H1 (cell line): Measurements from ENCODE around the gene SCGB2B2. TPM values are rescaled to one million over a fixed set of nuclear protein-coding genes. Genes with fewer than 3 reads are reported as not detected.

Source experiments
- CTCF ChIA-PET: fragments of 300-600 bp; sonication (Branson Sonifier 250); formaldehyde crosslinking; loops from one replicate; lab custom pipeline; 2021; ENCODE audit not compliant: partially characterized antibody; lab: Charles Lee
- POLR2A ChIA-PET: fragments of 300-600 bp; sonication (Branson Sonifier 250); formaldehyde crosslinking; loops from one replicate; lab custom pipeline; 2021; ENCODE audit warnings: inconsistent platforms; ENCODE audit not compliant: partially characterized antibody; lab: Charles Lee
- DNase-seq, 2 experiments: peaks; one replicate each; pipeline versions ENCODE4 v3.0.0 to v3.0.0-alpha.2; 2010 to 2022; ENCODE audit warnings: low spot score in 2 of 2, low read depth in 1 of 2, mixed read lengths in 1 of 2
- FAIRE-seq: peaks from 2 replicates; lab custom pipeline; 2011; peaks lifted over from hg19 to GRCh38; lab: Jason Lieb, UNC
- H2AFZ ChIP-seq: 2 replicates; pipeline ENCODE4 v1.8.1; 2012; ENCODE audit warnings: low read length, inconsistent platforms
- H2AK5ac ChIP-seq: 2 replicates; pipeline ENCODE4 v1.6.1; 2013; ENCODE audit warnings: low read depth, low read length
- H2BK120ac ChIP-seq: replicated peaks from 2 replicates; pipeline ENCODE3; 2013; ENCODE audit warnings: low read depth, low read length, inconsistent platforms
- H2BK12ac ChIP-seq: 2 replicates; pipeline ENCODE4 v1.6.1; 2013; ENCODE audit warnings: low read depth, low read length
- H2BK15ac ChIP-seq: 2 replicates; pipeline ENCODE4 v1.6.1; 2013; ENCODE audit warnings: low read length
- H2BK20ac ChIP-seq: 2 replicates; pipeline ENCODE4 v1.6.1; 2013; ENCODE audit warnings: low read length
- H2BK5ac ChIP-seq: 2 replicates; pipeline ENCODE4 v1.6.1; 2013; ENCODE audit warnings: low read depth, low read length
- H3K14ac ChIP-seq: 2 replicates; pipeline ENCODE4 v1.6.1; 2013; ENCODE audit warnings: inconsistent platforms; ENCODE audit not compliant: insufficient read length
- H3K18ac ChIP-seq: 2 replicates; pipeline ENCODE4 v1.6.1; 2013; ENCODE audit warnings: low read length; ENCODE audit errors: extremely low read depth
- H3K23ac ChIP-seq: 2 replicates; pipeline ENCODE4 v1.6.1; 2013; ENCODE audit warnings: inconsistent platforms; ENCODE audit not compliant: insufficient read length
- H3K23me2 ChIP-seq: 2 replicates; pipeline ENCODE4 v1.6.1; 2013; ENCODE audit warnings: low read depth, low read length
- H3K27ac ChIP-seq: 2 replicates; pipeline ENCODE4 v1.6.1; 2011; ENCODE audit warnings: low read depth, low read length, inconsistent platforms
- H3K27me3 ChIP-seq, 4 experiments: replicated peaks in 1 of 4; 1 replicate in 1 of 4; 2 replicates in 3 of 4; pipeline versions ENCODE4 v1.6.1 to v1.8.1; 2011 to 2013; ENCODE audit warnings: low read length in 3 of 4, mild to moderate bottlenecking in 3 of 4, inconsistent platforms in 2 of 4, mixed read lengths in 2 of 4, moderate library complexity in 1 of 4; ENCODE audit not compliant: control insufficient read depth in 3 of 4, insufficient read depth in 3 of 4; ENCODE audit errors: extremely low read depth in 1 of 4
- H3K36me3 ChIP-seq, 4 experiments: 2 replicates each; pipeline versions ENCODE4 v1.6.1 to v1.8.1; 2011 to 2013; ENCODE audit warnings: mild to moderate bottlenecking in 4 of 4, low read length in 3 of 4, moderate library complexity in 2 of 4, control low read depth in 1 of 4, inconsistent platforms in 1 of 4; ENCODE audit not compliant: insufficient read depth in 4 of 4, control insufficient read depth in 2 of 4
- H3K4ac ChIP-seq: replicated peaks from 2 replicates; pipeline ENCODE3; 2013; ENCODE audit warnings: low read length, low read depth, mixed read lengths, inconsistent platforms; ENCODE audit not compliant: insufficient read length
- H3K4me1 ChIP-seq, 4 experiments: replicated peaks in 1 of 4; 1 replicate in 1 of 4; 2 replicates in 3 of 4; pipeline versions ENCODE4 v1.6.1 to v1.8.1; 2011 to 2013; ENCODE audit warnings: low read length in 3 of 4, inconsistent platforms in 2 of 4, mixed read lengths in 1 of 4; ENCODE audit not compliant: insufficient read depth in 4 of 4, control insufficient read depth in 3 of 4
- H3K4me2 ChIP-seq, 2 experiments: 2 replicates each; pipeline versions ENCODE4 v1.6.1 to v1.8.1; 2011 to 2013; ENCODE audit warnings: low read depth in 2 of 2, low read length in 2 of 2, control low read depth in 1 of 2, inconsistent platforms in 1 of 2, mild to moderate bottlenecking in 1 of 2; ENCODE audit not compliant: insufficient read depth in 1 of 2
- H3K4me3 ChIP-seq, 4 experiments: fragments of 200-600, 300-600 bp in 1 of 4; sonication (generic), shearing (Covaris generic), sonication (Bioruptor Twin) in 1 of 4; 2 replicates each; pipeline versions ENCODE4 v1.5.1 to v1.8.1; 2011 to 2016; ENCODE audit warnings: low read length in 4 of 4, low read depth in 3 of 4, control low read depth in 2 of 4, inconsistent platforms in 2 of 4, mild to moderate bottlenecking in 2 of 4, mixed read lengths in 1 of 4, moderate library complexity in 1 of 4; ENCODE audit not compliant: insufficient read depth in 2 of 4; ENCODE audit errors: extremely low read depth in 1 of 4
- H3K56ac ChIP-seq: replicated peaks from 2 replicates; pipeline ENCODE3; 2013; ENCODE audit warnings: low read depth, mild to moderate bottlenecking, mixed read lengths, low read length, inconsistent platforms; ENCODE audit not compliant: insufficient read length
- H3K79me1 ChIP-seq: 2 replicates; pipeline ENCODE4 v1.6.1; 2013; ENCODE audit warnings: low read depth, low read length, control low read depth
- H3K79me2 ChIP-seq, 2 experiments: 2 replicates each; pipeline versions ENCODE4 v1.6.1 to v1.8.1; 2012 to 2013; ENCODE audit warnings: low read length in 2 of 2, mild to moderate bottlenecking in 2 of 2, inconsistent platforms in 1 of 2; ENCODE audit not compliant: insufficient read depth in 2 of 2, control insufficient read depth in 1 of 2
- H3K9ac ChIP-seq, 4 experiments: replicated peaks in 1 of 4; 1 replicate in 1 of 4; 2 replicates in 3 of 4; pipeline versions ENCODE4 v1.6.1 to v1.8.1; 2011 to 2013; ENCODE audit warnings: low read depth in 3 of 4, low read length in 3 of 4, control low read depth in 2 of 4, mild to moderate bottlenecking in 2 of 4, moderate library complexity in 2 of 4, inconsistent platforms in 1 of 4; ENCODE audit errors: extremely low read depth in 1 of 4
- H3K9me3 ChIP-seq, 2 experiments: 2 replicates each; pipeline versions ENCODE4 v1.6.1 to v1.8.1; 2012 to 2013; ENCODE audit warnings: mild to moderate bottlenecking in 2 of 2, moderate library complexity in 2 of 2, control low read depth in 1 of 2, inconsistent platforms in 1 of 2, low read depth in 1 of 2, low read length in 1 of 2, mixed read lengths in 1 of 2; ENCODE audit not compliant: insufficient read depth in 2 of 2
- H4K20me1 ChIP-seq, 2 experiments: replicated peaks in 1 of 2; 2 replicates each; pipeline versions ENCODE3 to v1.8.1; 2011 to 2013; ENCODE audit warnings: inconsistent platforms in 2 of 2, low read length in 2 of 2, mild to moderate bottlenecking in 1 of 2; ENCODE audit not compliant: insufficient read depth in 2 of 2, control insufficient read depth in 1 of 2
- H4K5ac ChIP-seq: 2 replicates; pipeline ENCODE4 v1.6.1; 2013; ENCODE audit warnings: low read length, low read depth, mixed read lengths, inconsistent platforms; ENCODE audit not compliant: insufficient read length
- H4K8ac ChIP-seq: 2 replicates; pipeline ENCODE4 v1.8.0; 2013; ENCODE audit warnings: mild to moderate bottlenecking, moderate library complexity, low read length, inconsistent platforms; ENCODE audit not compliant: insufficient read depth; ENCODE audit errors: extremely low read depth
- H4K91ac ChIP-seq: replicated peaks from 2 replicates; pipeline ENCODE3; 2013; ENCODE audit warnings: low read length, mixed read lengths, inconsistent platforms; ENCODE audit not compliant: insufficient read length
- CBX5 ChIP-seq: fragments of 300-800, 300-1000 bp; sonication (generic); IDR thresholded peaks from 2 replicates; pipeline ENCODE4 v1.7.1; 2016; ENCODE audit warnings: antibody characterized with exemption, low read length, low read depth
- RXRA ChIP-seq: IDR thresholded peaks from 2 replicates; pipeline ENCODE4 v1.6.1; 2011; ENCODE audit warnings: low read depth, mild to moderate bottlenecking, low read length, moderate library complexity; ENCODE audit not compliant: insufficient read depth
- YY1 ChIP-seq: IDR thresholded peaks from 2 replicates; pipeline ENCODE4 v1.6.1; 2011; ENCODE audit warnings: low read depth, mild to moderate bottlenecking, low read length
- WGBS, 2 experiments: shearing (Covaris generic) in 1 of 2; methylation state at CpG; one replicate each; pipeline versions ENCODE4 v1.1.6 to v1.1.7; 2013 to 2015; ENCODE audit warnings: low lambda C conversion rate in 2 of 2, mixed read lengths in 2 of 2, inconsistent platforms in 1 of 2, low coverage in 1 of 2, missing lambda C conversion rate in 1 of 2; ENCODE audit not compliant: insufficient replicate concordance in 2 of 2, insufficient coverage in 1 of 2, insufficient read length in 1 of 2; ENCODE audit errors: extremely low coverage in 1 of 2, missing lambda C conversion rate in 1 of 2; 5-methylcytosine and 5-hydroxymethylcytosine counted together
- polyA plus RNA-seq, 7 experiments: library from polyadenylated mRNA; depleted of rRNA in 3 of 7; stranded (reverse) in 5 of 7; unstranded in 2 of 7; fragments of >200 nt in 5 of 7; fragments of 200-250 nt in 2 of 7; gene quantifications; 1 replicate in 5 of 7; 2 replicates in 1 of 7; 4 replicates in 1 of 7; pipeline versions ENCODE4 v1.2.1 to v1.2.3, GENCODE V29; 2011 to 2013; ENCODE audit warnings: missing spikeins in 2 of 7, mixed read lengths in 2 of 7
- total RNA-seq: library from RNA; stranded (reverse); fragmentation: NEBNext Ultra II Directional; extraction: Animal tissue kit (Norgen Biotek cat#: 25700); gene quantifications from 2 replicates; pipeline ENCODE4 v1.2.1, GENCODE V29; 2021

SCGB2B2 gene
- total and polyA plus RNA-seq, 2 of the 8 experiments (the other 6 are each of a cell fraction or from before 2014, with no cell fraction given), result 0.09 TPM; not detected in 1

DNA sequence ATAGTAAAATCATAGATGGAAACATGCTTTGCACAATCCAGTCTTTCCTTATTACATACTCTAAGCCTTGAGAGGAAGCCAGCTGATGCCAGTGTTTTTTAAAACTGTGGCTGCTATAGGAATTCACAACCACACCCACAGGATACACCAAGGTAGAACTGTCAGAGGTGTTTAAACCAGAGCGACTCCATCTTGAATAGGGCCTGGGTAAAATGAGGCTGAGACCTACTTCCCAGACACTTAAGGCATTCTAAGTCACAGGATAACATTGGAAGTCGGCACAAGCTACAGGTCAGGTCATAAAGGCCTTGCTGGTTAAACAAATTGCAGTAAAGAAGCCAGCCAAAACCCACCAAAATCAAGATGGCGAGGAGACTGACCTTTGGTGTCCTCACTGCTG, 1.7 kb downstream of the SCGB2B2 start:
- ChIA-PET CTCF (interaction anchor here (0.6 to 1.9 kb wide), 3 partner anchors 14 to 49 kb away, joined by 3 to 11 read pairs (median 3); no protein-coding TSS in a partner anchor), POLR2A (interaction anchor here (0.6 to 1.5 kb wide), 3 partner anchors 8 to 376 kb away, joined by 3 to 8 read pairs (median 4); no protein-coding TSS in a partner anchor)
- Histone ChIP-seq H2BK20ac (no peak overlapping the region), H4K20me1 (no peaks in the 10 kb centered on the region), H2AK5ac (no peak overlapping the region), H4K91ac (no peak overlapping the region), H3K23ac (no peak overlapping the region), H2BK15ac (no peak overlapping the region), H3K23me2 (no peaks in the 10 kb centered on the region), H3K27me3 (peaks cover 0 to 2% (median 0%) of the 10 kb centered on the region in 4 experiments; a peak in 3 of 7 replicates), H3K27ac (no peak overlapping the region), H4K8ac (no peak overlapping the region), H3K4me2 (no peak overlapping the region), H2BK120ac (no peak overlapping the region), H2AFZ (no peak overlapping the region), H3K56ac (no peak overlapping the region), H3K9me3 (no peaks in the 10 kb centered on the region), H3K18ac (no peak overlapping the region), H4K5ac (no peak overlapping the region), H3K9ac (no peak overlapping the region), H3K79me2 (peaks cover 0 to 7% of the 10 kb centered on the region in 2 experiments; a peak in 1 of 4 replicates), H3K4ac (no peak overlapping the region), H3K79me1 (no peaks in the 10 kb centered on the region; the same call in 1 of the 2 replicates), H3K36me3 (peaks cover 0 to 11% (median 5%) of the 10 kb centered on the region in 4 experiments; a peak in 4 of 8 replicates), H3K14ac (no peak overlapping the region), H2BK5ac (no peak overlapping the region), H3K4me1 (peaks cover 0 to 3% (median 2%) of the 10 kb centered on the region in 4 experiments; a peak in 4 of 7 replicates), H2BK12ac (no peak overlapping the region), H3K4me3 (no peak overlapping the region)
- DNase-seq (no peak), FAIRE-seq (no peak)
- 81% methylated on average over 3 of the region's 3 CpGs; no CpG with 5 or more reads in 1 of the 2 experiments for WGBS, 2 experiments
- no peak for TF ChIP-seq YY1
- no peak for TF ChIP-seq RXRA
- no peak for TF ChIP-seq CBX5
